ENCODE data around the gene PLEKHM3.

The PLEKHM3 gene

GRCh38 chr2:207831584-207832248 lies 193.6 kb downstream of the PLEKHM3 start:
- Histone ChIP-seq H3K9me3 (ENCODE audit: control insufficient read depth, insufficient read depth, low read length) (no peaks in the 10 kb centered on the region), H3K27me3 (ENCODE audit: control insufficient read depth, insufficient read depth, low read length) (no peaks in the 10 kb centered on the region), H3K4me3 (ENCODE audit: low read depth, low read length) (no peak overlapping the region), H3K36me3 (ENCODE audit: control insufficient read depth, insufficient read depth, low read length) (no peaks in the 10 kb centered on the region), H3K4me1 (ENCODE audit: control insufficient read depth, insufficient read depth, low read length) (peaks cover 9% of the 10 kb centered on the region), H3K27ac (ENCODE audit: low read depth, low read length) (no peak overlapping the region), H3K9ac (ENCODE audit: low read depth, low read length) (no peak overlapping the region)

- peaks cover 3% of the 10 kb centered on the region; the same call in 1 of the 2 replicates for H3K4me1 ChIP-seq (ENCODE audit: control insufficient read depth, insufficient read depth, low read length)
- no peaks in the 10 kb centered on the region for H3K9me3 ChIP-seq (ENCODE audit: control insufficient read depth, insufficient read depth, low read length)
- no peak overlapping the region for H3K27ac ChIP-seq (ENCODE audit: low read depth, low read length)
- no peaks in the 10 kb centered on the region for H3K36me3 ChIP-seq (ENCODE audit: control insufficient read depth, insufficient read depth, low read length)
- no peak overlapping the region for H3K4me3 ChIP-seq (ENCODE audit: low read depth, low read length)
- H3K9ac ChIP-seq (ENCODE audit: low read depth, low read length) = no peak overlapping the region
- no peaks in the 10 kb centered on the region for H3K27me3 ChIP-seq (ENCODE audit: control insufficient read depth, insufficient read depth, low read length)
These were observed 194.4 kb downstream of the PLEKHM3 start for GRCh38 chr2:207830778-207831438.

GRCh38 chr2:207828361-207829057 lies 196.8 kb downstream of the PLEKHM3 start:
- Histone ChIP-seq H3K27ac (ENCODE audit: low read depth, low read length) (no peak overlapping the region), H3K9me3 (ENCODE audit: control insufficient read depth, insufficient read depth, low read length) (no peaks in the 10 kb centered on the region), H3K9ac (ENCODE audit: low read depth, low read length) (no peak overlapping the region), H3K27me3 (ENCODE audit: control insufficient read depth, insufficient read depth, low read length) (no peaks in the 10 kb centered on the region), H3K4me3 (ENCODE audit: low read depth, low read length) (no peak overlapping the region), H3K4me1 (ENCODE audit: control insufficient read depth, insufficient read depth, low read length) (peaks cover 3% of the 10 kb centered on the region; the same call in 1 of the 2 replicates), H3K36me3 (ENCODE audit: control insufficient read depth, insufficient read depth, low read length) (no peaks in the 10 kb centered on the region)

- Histone ChIP-seq H3K4me1 (ENCODE audit: control insufficient read depth, insufficient read depth, low read length) (no peaks in the 10 kb centered on the region; the same call in 1 of the 2 replicates), H3K4me3 (ENCODE audit: low read depth, low read length) (no peak overlapping the region), H3K9ac (ENCODE audit: low read depth, low read length) (no peak overlapping the region)
These were observed 199.3 kb downstream of the PLEKHM3 start for GRCh38 chr2:207825978-207826377.

GRCh38 chr2:207825045-207825954 lies 200.0 kb downstream of the PLEKHM3 start:
- H3K9ac ChIP-seq (ENCODE audit: low read depth, low read length) = no peak overlapping the region
- no peak overlapping the region for H3K4me3 ChIP-seq (ENCODE audit: low read depth, low read length)
- no peaks in the 10 kb centered on the region for H3K36me3 ChIP-seq (ENCODE audit: control insufficient read depth, insufficient read depth, low read length)
- H3K4me1 ChIP-seq (ENCODE audit: control insufficient read depth, insufficient read depth, low read length) = no peaks in the 10 kb centered on the region; the same call in 1 of the 2 replicates
- no peak overlapping the region for H3K27ac ChIP-seq (ENCODE audit: low read depth, low read length)
- no peaks in the 10 kb centered on the region for H3K9me3 ChIP-seq (ENCODE audit: control insufficient read depth, insufficient read depth, low read length)
- H3K27me3 ChIP-seq (ENCODE audit: control insufficient read depth, insufficient read depth, low read length) = no peaks in the 10 kb centered on the region

More at GRCh38 chr2:207825978-207826377, 199.3 kb downstream of the PLEKHM3 start:
- no peaks in the 10 kb centered on the region for H3K27me3 ChIP-seq (ENCODE audit: control insufficient read depth, insufficient read depth, low read length)
- H3K36me3 ChIP-seq (ENCODE audit: control insufficient read depth, insufficient read depth, low read length) = no peaks in the 10 kb centered on the region
- no peaks in the 10 kb centered on the region for H3K9me3 ChIP-seq (ENCODE audit: control insufficient read depth, insufficient read depth, low read length)
- H3K27ac ChIP-seq (ENCODE audit: low read depth, low read length) = no peak overlapping the region

- H3K4me1 ChIP-seq (ENCODE audit: control insufficient read depth, insufficient read depth, low read length) = no peaks in the 10 kb centered on the region; the same call in 1 of the 2 replicates
- no peaks in the 10 kb centered on the region for H3K36me3 ChIP-seq (ENCODE audit: control insufficient read depth, insufficient read depth, low read length)
- H3K27me3 ChIP-seq (ENCODE audit: control insufficient read depth, insufficient read depth, low read length) = no peaks in the 10 kb centered on the region
- no peak overlapping the region for H3K4me3 ChIP-seq (ENCODE audit: low read depth, low read length)
- H3K9me3 ChIP-seq (ENCODE audit: control insufficient read depth, insufficient read depth, low read length) = no peaks in the 10 kb centered on the region
- no peak overlapping the region for H3K27ac ChIP-seq (ENCODE audit: low read depth, low read length)
- H3K9ac ChIP-seq (ENCODE audit: low read depth, low read length) = no peak overlapping the region
These were observed 201.5 kb downstream of the PLEKHM3 start for GRCh38 chr2:207823865-207824264.

- Histone ChIP-seq H3K9ac (ENCODE audit: low read depth, low read length) (no peak overlapping the region), H3K36me3 (ENCODE audit: control insufficient read depth, insufficient read depth, low read length) (no peaks in the 10 kb centered on the region), H3K9me3 (ENCODE audit: control insufficient read depth, insufficient read depth, low read length) (no peaks in the 10 kb centered on the region), H3K4me3 (ENCODE audit: low read depth, low read length) (no peak overlapping the region), H3K27me3 (ENCODE audit: control insufficient read depth, insufficient read depth, low read length) (no peaks in the 10 kb centered on the region), H3K4me1 (ENCODE audit: control insufficient read depth, insufficient read depth, low read length) (no peaks in the 10 kb centered on the region; the same call in 1 of the 2 replicates), H3K27ac (ENCODE audit: low read depth, low read length) (no peak overlapping the region)
These were observed 205.2 kb downstream of the PLEKHM3 start for GRCh38 chr2:207819839-207820784.

- Histone ChIP-seq H3K36me3 (ENCODE audit: control insufficient read depth, insufficient read depth, low read length) (no peaks in the 10 kb centered on the region), H3K9ac (ENCODE audit: low read depth, low read length) (no peak overlapping the region), H3K4me1 (ENCODE audit: control insufficient read depth, insufficient read depth, low read length) (no peaks in the 10 kb centered on the region; the same call in 1 of the 2 replicates), H3K27me3 (ENCODE audit: control insufficient read depth, insufficient read depth, low read length) (no peaks in the 10 kb centered on the region), H3K4me3 (ENCODE audit: low read depth, low read length) (no peak overlapping the region), H3K27ac (ENCODE audit: low read depth, low read length) (no peak overlapping the region), H3K9me3 (ENCODE audit: control insufficient read depth, insufficient read depth, low read length) (no peaks in the 10 kb centered on the region)
These were observed 206.1 kb downstream of the PLEKHM3 start for GRCh38 chr2:207819021-207819797.

- no peak overlapping the region for H3K4me3 ChIP-seq (ENCODE audit: low read depth, low read length)
- peaks cover 20% of the 10 kb centered on the region for H3K4me1 ChIP-seq (ENCODE audit: control insufficient read depth, insufficient read depth, low read length)
- no peaks in the 10 kb centered on the region for H3K9me3 ChIP-seq (ENCODE audit: control insufficient read depth, insufficient read depth, low read length)
- H3K27ac ChIP-seq (ENCODE audit: low read depth, low read length) = no peak overlapping the region
- H3K9ac ChIP-seq (ENCODE audit: low read depth, low read length) = no peak overlapping the region
- H3K36me3 ChIP-seq (ENCODE audit: control insufficient read depth, insufficient read depth, low read length) = no peaks in the 10 kb centered on the region
- H3K27me3 ChIP-seq (ENCODE audit: control insufficient read depth, insufficient read depth, low read length) = no peaks in the 10 kb centered on the region
These were observed 208.8 kb downstream of the PLEKHM3 start for GRCh38 chr2:207816546-207816945.
